ENCODE measurements around the gene LRBA. TPM values are rescaled to one million over a fixed set of nuclear protein-coding genes. Genes with fewer than 3 reads are reported as not detected.

The LRBA gene
- total RNA-seq, 8 experiments from 2014 or later, result 15.9 to 71.4 (median 24.7) TPM

- in situ Hi-C loops (cut with MboI; ENCODE audit: low pct_unique_long_range_greater_than_20kb in 2 of 9, low sequenced_read_pairs in 9 of 9, unreplicated experiment in 9 of 9), result no loop called here
- Histone ChIP-seq H3K27ac (no peak overlapping the region), H3K4me1 (replicated peaks in 1 of 2) (peaks cover 0 to 8% of the 10 kb centered on the region in 2 donors), H3K4me3 (no peak overlapping the region)
- ATAC-seq (replicated peaks in 6 of 8), result no peak
- WGBS, 10 experiments, result 42 to 100% (median 86%) methylated on average over 1 to 2 of the region's 2 CpGs; no CpG with 5 or more reads in 1 of the 10 experiments
Measured at GRCh38 chr4:150325872-150326271, 689.2 kb downstream of the LRBA start.

DNA sequence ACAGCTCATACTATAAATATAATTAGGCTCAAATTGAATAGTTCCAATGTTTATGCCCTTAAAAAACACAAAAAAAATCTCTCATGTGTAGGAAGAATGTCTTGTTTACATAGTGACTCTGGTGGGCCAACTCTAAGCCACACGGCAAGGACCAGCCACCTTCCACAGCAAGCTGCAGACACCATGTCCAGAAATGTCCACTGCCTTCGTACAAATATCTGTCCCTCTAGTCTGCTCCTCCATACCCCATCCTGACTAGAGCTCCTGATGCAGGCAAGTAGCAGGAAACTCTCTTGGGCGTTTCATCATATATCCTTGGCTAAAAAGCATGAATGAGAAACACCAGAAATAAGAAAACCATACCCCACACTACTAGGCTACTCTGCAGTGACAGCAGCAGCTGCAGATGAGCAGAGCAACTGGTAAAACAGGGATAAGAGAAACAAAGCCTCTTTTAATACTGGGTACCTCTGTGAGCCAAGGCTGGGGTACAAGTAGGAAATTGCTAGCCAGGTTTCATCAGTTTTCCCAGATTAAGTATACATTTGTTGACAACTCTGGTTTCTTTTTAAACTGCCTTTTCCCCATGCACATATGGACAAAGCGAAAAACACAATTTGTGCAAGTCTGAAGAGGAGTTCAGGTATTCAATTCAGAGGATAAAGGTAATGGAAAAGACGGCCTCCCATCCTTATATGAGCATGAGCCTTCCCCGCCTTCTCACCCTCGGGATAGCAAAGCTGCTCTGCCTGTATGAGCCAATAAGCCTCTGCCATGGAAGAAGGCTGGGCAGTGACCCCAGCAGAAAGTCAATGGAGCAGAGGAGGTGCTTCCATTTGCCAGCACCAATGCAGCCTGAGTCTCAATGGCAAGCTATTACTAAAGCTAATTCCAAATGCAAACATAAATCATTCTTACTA, 691.4 kb downstream of the LRBA start:
- Histone ChIP-seq H3K27ac (no peak overlapping the region), H3K4me3 (no peak overlapping the region), H3K4me1 (replicated peaks in 1 of 2) (peaks cover 0 to 8% of the 10 kb centered on the region in 2 donors)
- WGBS, 10 experiments, result 33 to 100% (median 86%) methylated on average over 1 to 6 of the region's 7 CpGs
- in situ Hi-C loops (cut with MboI; ENCODE audit: low pct_unique_long_range_greater_than_20kb in 2 of 9, low sequenced_read_pairs in 9 of 9, unreplicated experiment in 9 of 9), result loop anchor here in 1 of 9 experiments (25.0 kb wide), 1 partner anchor 264 kb away; the partner anchor contains the start of gene MAB21L2
- peak in 3 of 8 experiments; percentile 52 to 100 (median 69) for ATAC-seq (replicated peaks in 6 of 8)

DNA sequence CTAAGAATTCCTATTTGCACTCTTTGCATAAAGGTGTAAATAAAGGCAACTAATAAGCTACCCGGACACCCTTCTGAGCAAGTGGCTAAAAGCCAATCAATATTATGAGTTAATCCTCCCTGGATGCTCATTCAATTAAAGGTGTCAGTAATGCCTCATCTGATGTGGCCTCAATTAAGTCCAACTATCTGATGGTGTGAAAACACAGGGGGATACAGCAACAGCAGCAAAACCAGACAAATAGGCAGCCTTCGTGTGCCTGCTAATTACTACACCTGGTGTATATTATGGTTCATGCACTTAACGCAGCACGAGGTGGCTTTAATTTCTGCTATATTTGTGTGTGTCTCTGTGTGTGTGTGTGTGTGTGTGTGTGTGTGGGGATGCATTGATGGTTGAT, 692.4 kb downstream of the LRBA start:
- in situ Hi-C loops (cut with MboI; ENCODE audit: low pct_unique_long_range_greater_than_20kb in 2 of 9, low sequenced_read_pairs in 9 of 9, unreplicated experiment in 9 of 9), result loop anchor here in 1 of 9 experiments (25.0 kb wide), 1 partner anchor 265 kb away; the partner anchor contains the start of gene MAB21L2
- peak in 1 of 8 experiments; percentile 17 for ATAC-seq (replicated peaks in 6 of 8)
- Histone ChIP-seq H3K27ac (no peak overlapping the region), H3K4me1 (replicated peaks in 1 of 2) (peaks cover 0 to 8% of the 10 kb centered on the region in 2 donors), H3K4me3 (no peak overlapping the region)
- WGBS, 10 experiments, result 60 to 100% (median 75%) methylated on average over 1 to 4 of the region's 4 CpGs; no CpG with 5 or more reads in 3 of the 10 experiments

GRCh38 chr4:150321113-150321512, 694.0 kb downstream of the LRBA start:
- ATAC-seq (replicated peaks in 6 of 8), result no peak
- Histone ChIP-seq H3K4me3 (no peak overlapping the region), H3K4me1 (replicated peaks in 1 of 2) (peaks cover 3 to 13% of the 10 kb centered on the region in 2 donors), H3K27ac (no peak overlapping the region)
- WGBS, 10 experiments, result 50 to 100% (median 82%) methylated on average over 1 to 3 of the region's 3 CpGs; no CpG with 5 or more reads in 2 of the 10 experiments
- in situ Hi-C loops (cut with MboI; ENCODE audit: low pct_unique_long_range_greater_than_20kb in 2 of 9, low sequenced_read_pairs in 9 of 9, unreplicated experiment in 9 of 9), result loop anchor here in 1 of 9 experiments (25.0 kb wide), 1 partner anchor 266 kb away; the partner anchor contains the start of gene MAB21L2

GRCh38 chr4:150318971-150319370, 696.1 kb downstream of the LRBA start:
- in situ Hi-C loops (cut with MboI; ENCODE audit: low pct_unique_long_range_greater_than_20kb in 2 of 9, low sequenced_read_pairs in 9 of 9, unreplicated experiment in 9 of 9), result loop anchor here in 1 of 9 experiments (25.0 kb wide), 1 partner anchor 268 kb away; the partner anchor contains the start of gene MAB21L2
- Histone ChIP-seq H3K27ac (no peak overlapping the region), H3K4me1 (replicated peaks in 1 of 2) (peaks cover 13 to 34% of the 10 kb centered on the region in 2 donors), H3K4me3 (no peak overlapping the region)
- no peak for ATAC-seq (replicated peaks in 6 of 8)
- 80 to 100% (median 88%) methylated on average over 1 to 4 of the region's 4 CpGs; no CpG with 5 or more reads in 4 of the 10 experiments for WGBS, 10 experiments

GRCh38 chr4:150318527-150318926, 696.6 kb downstream of the LRBA start:
- in situ Hi-C loops (cut with MboI; ENCODE audit: low pct_unique_long_range_greater_than_20kb in 2 of 9, low sequenced_read_pairs in 9 of 9, unreplicated experiment in 9 of 9), result loop anchor here in 1 of 9 experiments (25.0 kb wide), 1 partner anchor 269 kb away; the partner anchor contains the start of gene MAB21L2
- 33 to 100% (median 50%) methylated on average over 1 to 2 of the region's 2 CpGs; no CpG with 5 or more reads in 1 of the 10 experiments for WGBS, 10 experiments

DNA sequence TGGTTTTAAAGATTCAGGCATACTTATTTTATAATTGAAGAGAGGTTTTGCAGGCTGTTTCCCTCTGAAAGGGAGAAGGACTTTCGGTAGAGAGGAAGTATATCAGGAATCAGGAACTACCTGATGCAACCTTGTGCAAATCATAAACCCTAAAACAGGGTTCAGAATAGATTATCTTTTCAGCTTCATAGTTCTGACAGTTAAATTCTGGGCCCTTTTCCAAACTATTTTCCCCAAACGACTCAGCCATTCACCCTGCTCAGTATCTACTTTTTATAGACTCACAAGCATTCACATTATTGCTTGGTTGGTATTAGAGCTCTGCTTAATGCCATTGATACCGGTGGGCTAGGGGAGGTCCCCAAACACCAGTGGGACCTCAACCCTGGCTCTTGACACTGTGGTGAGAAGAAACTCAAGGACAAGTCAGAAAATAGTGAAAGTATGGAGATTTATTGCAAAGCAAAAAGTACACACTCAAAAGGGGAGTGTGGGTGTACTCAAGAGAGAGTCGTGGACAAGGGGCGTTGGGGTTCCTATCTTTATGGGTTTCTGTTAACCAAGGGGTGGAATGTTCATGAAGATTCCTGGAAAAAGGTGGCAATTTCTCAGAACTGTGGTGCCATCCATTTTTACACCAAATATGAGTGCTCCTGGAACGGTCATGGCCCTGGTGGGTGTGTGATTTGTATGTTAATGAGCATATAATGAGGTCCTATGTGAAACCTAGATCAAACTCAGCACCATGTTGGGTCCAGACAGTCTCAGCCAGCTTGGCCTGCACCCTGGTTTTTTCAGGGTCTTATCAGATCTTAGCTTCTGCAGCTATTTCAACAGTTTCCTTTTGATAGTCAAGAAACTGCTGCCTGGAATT, 698.5 kb downstream of the LRBA start:
- H3K4me1 ChIP-seq (replicated peaks in 1 of 2), result peaks cover 13 to 28% of the 10 kb centered on the region in 2 donors
- in situ Hi-C loops (cut with MboI; ENCODE audit: low pct_unique_long_range_greater_than_20kb in 2 of 9, low sequenced_read_pairs in 9 of 9, unreplicated experiment in 9 of 9), result loop anchor here in 1 of 9 experiments (25.0 kb wide), 1 partner anchor 271 kb away; the partner anchor contains the start of gene MAB21L2
- ATAC-seq (replicated peaks in 6 of 8), result no peak
- no peak overlapping the region for H3K4me3 ChIP-seq
- WGBS, 10 experiments, result 64 to 100% (median 84%) methylated on average over 1 to 5 of the region's 6 CpGs
- no peak overlapping the region for H3K27ac ChIP-seq

More at GRCh38 chr4:150318527-150318926, 696.6 kb downstream of the LRBA start:
- no peak overlapping the region for H3K27ac ChIP-seq
- no peak overlapping the region for H3K4me3 ChIP-seq
- peaks cover 13 to 35% of the 10 kb centered on the region in 2 donors for H3K4me1 ChIP-seq (replicated peaks in 1 of 2)
- ATAC-seq (replicated peaks in 6 of 8), result no peak

DNA sequence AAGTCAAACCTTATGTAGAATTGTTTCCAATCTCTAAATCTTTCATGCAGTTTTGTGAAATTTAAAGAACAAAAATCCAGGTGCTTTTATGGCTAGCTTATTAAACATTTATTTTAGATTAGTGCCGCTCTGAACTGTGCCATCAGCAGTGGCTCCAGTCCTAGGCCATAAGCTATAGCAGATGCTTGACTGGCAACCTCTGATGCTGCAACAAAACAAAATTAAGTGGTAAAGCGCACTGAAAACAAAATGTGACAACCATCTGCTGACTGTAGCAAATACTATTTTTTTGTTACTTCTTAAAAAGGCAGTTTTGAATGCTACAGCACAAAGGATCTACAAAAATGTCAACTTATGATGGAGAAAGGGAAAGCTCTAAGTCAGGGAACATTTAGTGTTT, 699.4 kb downstream of the LRBA start:
- ATAC-seq (replicated peaks in 6 of 8), result no peak
- in situ Hi-C loops (cut with MboI; ENCODE audit: low pct_unique_long_range_greater_than_20kb in 2 of 9, low sequenced_read_pairs in 9 of 9, unreplicated experiment in 9 of 9), result loop anchor here in 1 of 9 experiments (25.0 kb wide), 1 partner anchor 272 kb away; the partner anchor contains the start of gene MAB21L2

GRCh38 chr4:150315175-150315574, 699.9 kb downstream of the LRBA start:
- in situ Hi-C loops (cut with MboI; ENCODE audit: low pct_unique_long_range_greater_than_20kb in 2 of 9, low sequenced_read_pairs in 9 of 9, unreplicated experiment in 9 of 9), result loop anchor here in 1 of 9 experiments (25.0 kb wide), 1 partner anchor 272 kb away; the partner anchor contains the start of gene MAB21L2
- Histone ChIP-seq H3K4me1 (replicated peaks in 1 of 2) (peaks cover 13 to 30% of the 10 kb centered on the region in 2 donors), H3K27ac (peak overlapping the region in 1 of 2 donors; percentile 10), H3K4me3 (no peak overlapping the region)
- peak; percentile 70 to 90 (median 86) for ATAC-seq (replicated peaks in 6 of 8)
- 14 to 58% (median 38%) methylated on average over 1 to 8 of the region's 8 CpGs for WGBS, 10 experiments

More for the DNA sequence above, 699.4 kb downstream of the LRBA start:
- Histone ChIP-seq H3K4me3 (no peak overlapping the region), H3K27ac (no peak overlapping the region), H3K4me1 (replicated peaks in 1 of 2) (peaks cover 13 to 28% of the 10 kb centered on the region in 2 donors)
- WGBS, 10 experiments, result 36 to 100% (median 92%) methylated on average over 1 to 2 of the region's 2 CpGs; no CpG with 5 or more reads in 3 of the 10 experiments

DNA sequence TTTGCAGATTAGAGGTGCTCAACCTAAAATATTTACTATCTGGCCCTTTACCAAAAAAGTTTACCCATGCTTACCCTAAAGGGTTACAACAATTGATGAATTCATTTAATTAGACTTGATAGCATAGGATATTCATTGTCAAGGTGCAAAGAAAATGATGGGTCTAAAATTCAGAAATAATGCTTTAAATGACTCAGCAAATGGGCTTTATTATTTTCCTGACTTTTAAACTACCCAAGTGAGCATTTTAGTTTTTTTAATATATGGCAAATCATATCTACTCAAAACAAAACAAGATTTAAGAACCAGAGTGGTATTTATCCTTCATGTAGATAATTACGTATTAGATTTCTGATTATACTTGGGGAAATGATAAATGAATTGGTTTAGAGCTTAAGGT, 701.1 kb downstream of the LRBA start:
- no peak for ATAC-seq (replicated peaks in 6 of 8)
- in situ Hi-C loops (cut with MboI; ENCODE audit: low pct_unique_long_range_greater_than_20kb in 2 of 9, low sequenced_read_pairs in 9 of 9, unreplicated experiment in 9 of 9), result loop anchor here in 1 of 9 experiments (25.0 kb wide), 1 partner anchor 273 kb away; the partner anchor contains the start of gene MAB21L2
- WGBS, 10 experiments, result 92 to 100% (median 100%) methylated on average over 1 of the region's 1 CpG; no CpG with 5 or more reads in 2 of the 10 experiments
- Histone ChIP-seq H3K4me1 (replicated peaks in 1 of 2) (peaks cover 13 to 32% of the 10 kb centered on the region in 2 donors), H3K4me3 (no peak overlapping the region), H3K27ac (no peak overlapping the region)

- ATAC-seq (replicated peaks in 6 of 8), result peak in 1 of 8 experiments; percentile 41
- WGBS, 10 experiments, result 15 to 93% (median 79%) methylated on average over 1 to 4 of the region's 4 CpGs
- no peak overlapping the region for H3K4me3 ChIP-seq
- peaks cover 9 to 19% of the 10 kb centered on the region in 2 donors for H3K4me1 ChIP-seq (replicated peaks in 1 of 2)
- in situ Hi-C loops (cut with MboI; ENCODE audit: low pct_unique_long_range_greater_than_20kb in 2 of 9, low sequenced_read_pairs in 9 of 9, unreplicated experiment in 9 of 9), result loop anchor here in 1 of 9 experiments (25.0 kb wide), 1 partner anchor 277 kb away; the partner anchor contains the start of gene MAB21L2
- H3K27ac ChIP-seq, result no peak overlapping the region
Measured at GRCh38 chr4:150310159-150310895, 704.8 kb downstream of the LRBA start.
